ENCODE results near the gene NR2C2AP. TPM values are rescaled to one million over a fixed set of nuclear protein-coding genes. Genes with fewer than 3 reads are reported as not detected.

NR2C2AP gene
- total RNA-seq, 1 donor from 2014 or later, result 12.5 TPM

DNA sequence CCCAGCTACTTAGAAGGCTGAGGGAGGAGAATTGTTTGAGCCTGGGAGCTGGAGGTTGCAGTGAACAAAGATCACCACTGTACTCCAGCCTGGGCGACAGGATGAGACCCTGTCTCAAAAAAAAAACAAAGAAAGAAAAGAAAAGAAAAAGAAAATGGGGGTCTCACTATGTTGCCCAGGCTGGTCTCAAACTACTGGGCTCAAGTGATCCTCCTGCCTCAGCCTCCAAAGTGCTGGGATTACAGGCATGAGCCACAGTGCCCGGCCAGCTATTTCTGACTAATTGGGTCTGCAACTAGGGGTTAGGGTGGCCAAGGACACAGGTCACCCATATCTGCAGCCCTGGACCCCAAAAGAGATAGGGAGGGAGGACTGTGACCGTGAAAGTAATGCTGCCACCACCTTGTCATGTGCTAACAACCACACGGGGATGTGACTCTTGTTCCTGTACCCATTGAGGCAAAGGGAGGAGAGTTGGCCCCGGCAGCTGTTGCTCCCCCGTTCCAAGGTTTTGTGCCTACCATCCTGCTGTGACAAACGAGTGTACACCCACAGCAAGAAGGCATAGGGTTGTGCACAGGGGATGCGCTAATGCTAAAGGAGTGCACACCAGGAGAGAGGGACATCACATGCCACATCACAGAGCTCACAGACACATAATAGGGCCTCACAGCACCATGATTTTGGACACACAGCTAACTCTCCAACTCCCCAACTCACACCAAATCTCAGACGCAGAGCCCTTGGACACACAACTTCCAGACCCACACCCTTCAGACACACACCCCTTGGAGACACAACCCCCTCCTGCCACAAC is 33.8 kb downstream of the NR2C2AP start:
- Histone ChIP-seq H3K4me1 (peaks cover 16% of the 10 kb centered on the region), H3K4me3 (peak overlapping the region; percentile 13 to 29), H3K36me3 (no peaks in the 10 kb centered on the region), H3K9me3 (no peaks in the 10 kb centered on the region), H3K27ac (no peak overlapping the region), H3K27me3 (no peaks in the 10 kb centered on the region)
- no peak for DNase-seq (ENCODE audit: extremely low spot score in 2 of 2)
- TF ChIP-seq, protein P1, sequence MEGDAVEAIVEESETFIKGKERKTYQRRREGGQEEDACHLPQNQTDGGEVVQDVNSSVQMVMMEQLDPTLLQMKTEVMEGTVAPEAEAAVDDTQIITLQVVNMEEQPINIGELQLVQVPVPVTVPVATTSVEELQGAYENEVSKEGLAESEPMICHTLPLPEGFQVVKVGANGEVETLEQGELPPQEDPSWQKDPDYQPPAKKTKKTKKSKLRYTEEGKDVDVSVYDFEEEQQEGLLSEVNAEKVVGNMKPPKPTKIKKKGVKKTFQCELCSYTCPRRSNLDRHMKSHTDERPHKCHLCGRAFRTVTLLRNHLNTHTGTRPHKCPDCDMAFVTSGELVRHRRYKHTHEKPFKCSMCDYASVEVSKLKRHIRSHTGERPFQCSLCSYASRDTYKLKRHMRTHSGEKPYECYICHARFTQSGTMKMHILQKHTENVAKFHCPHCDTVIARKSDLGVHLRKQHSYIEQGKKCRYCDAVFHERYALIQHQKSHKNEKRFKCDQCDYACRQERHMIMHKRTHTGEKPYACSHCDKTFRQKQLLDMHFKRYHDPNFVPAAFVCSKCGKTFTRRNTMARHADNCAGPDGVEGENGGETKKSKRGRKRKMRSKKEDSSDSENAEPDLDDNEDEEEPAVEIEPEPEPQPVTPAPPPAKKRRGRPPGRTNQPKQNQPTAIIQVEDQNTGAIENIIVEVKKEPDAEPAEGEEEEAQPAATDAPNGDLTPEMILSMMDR (IDR thresholded peaks at IDR 0.05), result no peak
- TF ChIP-seq POLR2AphosphoS5 (IDR thresholded peaks at IDR 0.05; ENCODE audit: insufficient read depth in 1 of 2, low read depth in 1 of 2), result no peak
- intact Hi-C loops (cut with DNase I), result no loop called here

DNA sequence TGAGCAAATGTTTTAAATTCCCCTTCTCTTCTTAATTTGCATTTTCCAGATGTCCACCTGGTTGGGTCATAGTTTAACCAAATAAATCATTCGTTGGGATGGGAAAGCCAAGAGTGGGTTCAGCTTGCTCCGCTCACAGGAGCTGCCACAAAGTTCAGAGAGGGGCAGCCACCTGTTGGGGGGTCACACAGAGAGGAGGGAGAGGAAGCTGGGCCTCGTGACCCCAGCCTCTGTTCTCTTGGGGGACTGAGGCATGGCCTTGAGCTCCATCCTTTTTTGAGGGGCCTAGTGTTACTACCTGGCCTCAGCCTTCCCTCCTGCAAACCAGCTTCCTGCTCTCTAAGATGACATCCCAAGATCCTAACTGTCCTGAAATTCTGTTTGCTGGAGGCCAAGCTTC is 35.6 kb downstream of the NR2C2AP start:
- no peak for TF ChIP-seq POLR2AphosphoS5 (IDR thresholded peaks at IDR 0.05; ENCODE audit: insufficient read depth in 1 of 2, low read depth in 1 of 2)
- TF ChIP-seq, protein P1 (IDR thresholded peaks at IDR 0.05), result no peak
- peaks cover 16% of the 10 kb centered on the region for H3K4me1 ChIP-seq
- H3K9me3 ChIP-seq, result no peaks in the 10 kb centered on the region
- H3K27me3 ChIP-seq, result no peaks in the 10 kb centered on the region
- H3K4me3 ChIP-seq, result no peak overlapping the region
- H3K36me3 ChIP-seq, result no peaks in the 10 kb centered on the region
- intact Hi-C loops (cut with DNase I), result no loop called here
- no peak for DNase-seq (ENCODE audit: extremely low spot score in 2 of 2)
- H3K27ac ChIP-seq, result no peak overlapping the region

DNA sequence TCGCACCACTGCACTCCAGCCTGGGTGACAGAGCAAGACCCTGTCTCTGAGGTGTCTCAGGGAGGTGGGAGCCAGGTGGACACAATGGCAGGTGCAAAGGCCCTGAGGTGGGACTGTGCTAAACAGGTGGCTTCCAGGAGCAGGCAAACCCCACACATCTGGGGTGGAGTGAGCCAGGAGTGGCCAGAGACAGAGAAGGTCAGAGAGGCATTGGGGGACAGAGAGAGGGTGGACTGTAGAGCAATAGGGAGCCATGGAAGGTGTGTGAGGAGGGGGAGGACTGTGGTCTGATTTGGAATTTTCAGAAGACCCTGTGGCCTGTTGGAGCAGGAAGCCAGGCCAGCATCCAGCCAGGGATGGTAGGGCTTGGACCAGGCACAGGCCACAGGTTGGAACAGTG is 37.8 kb downstream of the NR2C2AP start:
- Histone ChIP-seq H3K9me3 (no peaks in the 10 kb centered on the region), H3K27ac (no peak overlapping the region), H3K4me1 (peaks cover 9% of the 10 kb centered on the region), H3K36me3 (no peaks in the 10 kb centered on the region), H3K4me3 (no peak overlapping the region), H3K27me3 (no peaks in the 10 kb centered on the region)
- no peak for DNase-seq (ENCODE audit: extremely low spot score in 2 of 2)
- intact Hi-C loops (cut with DNase I), result no loop called here
- TF ChIP-seq, protein P1 (IDR thresholded peaks at IDR 0.05), result no peak
- no peak for TF ChIP-seq POLR2A (IDR thresholded peaks at IDR 0.05)

DNA sequence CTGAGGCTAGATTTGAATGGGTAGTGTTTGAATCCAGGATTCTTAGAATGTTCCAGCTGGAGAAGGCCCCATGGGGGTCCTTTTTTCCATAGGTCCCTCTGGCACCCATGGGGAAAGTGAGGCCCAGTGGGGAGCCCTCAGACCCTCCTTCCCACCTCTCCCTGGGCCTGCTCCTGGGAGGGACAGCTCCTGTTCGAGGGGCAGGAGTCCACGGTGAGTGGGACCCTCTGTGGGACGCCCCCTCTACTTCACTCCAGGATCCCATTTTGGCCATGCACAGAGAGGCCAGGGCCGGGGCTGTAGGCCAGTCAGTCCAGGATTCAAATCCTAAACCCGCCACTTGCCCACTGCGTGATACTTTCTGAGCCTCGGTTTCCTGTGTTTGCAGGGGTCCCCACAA is 40.7 kb downstream of the NR2C2AP start:
- H3K4me1 ChIP-seq, result no peaks in the 10 kb centered on the region
- H3K4me3 ChIP-seq, result no peak overlapping the region
- H3K9me3 ChIP-seq, result no peaks in the 10 kb centered on the region
- no peak overlapping the region for H3K27ac ChIP-seq
- intact Hi-C loops (cut with DNase I), result no loop called here
- TF ChIP-seq POLR2A (IDR thresholded peaks at IDR 0.05) (no peak), POLR2AphosphoS5 (IDR thresholded peaks at IDR 0.05; ENCODE audit: insufficient read depth in 1 of 2, low read depth in 1 of 2) (no peak)
- TF ChIP-seq, protein P1 (IDR thresholded peaks at IDR 0.05), result no peak
- H3K27me3 ChIP-seq, result no peaks in the 10 kb centered on the region
- H3K36me3 ChIP-seq, result no peaks in the 10 kb centered on the region
- DNase-seq (ENCODE audit: extremely low spot score in 2 of 2), result no peak

DNA sequence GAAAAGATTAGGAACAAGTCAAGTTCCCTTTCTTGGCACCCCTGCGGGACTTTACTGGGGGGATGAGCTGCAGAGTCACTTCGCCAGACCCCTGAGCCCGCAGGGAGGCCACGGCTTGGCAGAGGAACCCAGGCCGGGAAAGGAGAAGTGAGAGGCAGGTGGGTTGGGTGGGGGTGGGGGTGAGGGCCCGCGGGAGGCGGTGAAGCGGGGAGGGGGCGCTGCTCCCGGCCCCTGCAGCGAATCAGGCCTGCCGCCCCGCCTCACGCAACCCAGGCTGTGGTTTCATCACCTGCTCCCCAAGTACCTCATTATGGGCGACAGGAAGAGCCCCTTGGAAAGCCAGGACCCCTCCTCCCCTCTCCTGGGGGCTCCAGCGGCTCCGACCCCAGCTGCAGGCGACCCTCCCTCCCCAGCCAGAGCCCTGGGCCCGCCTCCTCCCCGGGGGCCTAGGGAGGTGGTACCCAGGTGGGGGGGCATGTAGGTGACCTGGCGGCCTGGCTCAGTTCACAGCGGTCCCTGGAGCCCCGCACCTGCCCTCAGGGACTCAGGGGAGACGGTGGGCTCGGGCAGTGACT is 42.7 kb downstream of the NR2C2AP start:
- H3K4me3 ChIP-seq, result no peak overlapping the region
- DNase-seq (ENCODE audit: extremely low spot score in 2 of 2), result no peak
- no peaks in the 10 kb centered on the region for H3K4me1 ChIP-seq
- TF ChIP-seq, protein P1 (IDR thresholded peaks at IDR 0.05), result no peak
- TF ChIP-seq POLR2AphosphoS5 (IDR thresholded peaks at IDR 0.05; ENCODE audit: insufficient read depth in 1 of 2, low read depth in 1 of 2) (no peak), POLR2A (IDR thresholded peaks at IDR 0.05) (no peak)
- intact Hi-C loops (cut with DNase I), result no loop called here
- H3K36me3 ChIP-seq, result peaks cover 0 to 5% of the 10 kb centered on the region in 2 donors
- H3K27me3 ChIP-seq, result no peaks in the 10 kb centered on the region
- H3K27ac ChIP-seq, result no peak overlapping the region
- no peaks in the 10 kb centered on the region for H3K9me3 ChIP-seq

All from vagina (tissue), 2 donors.